Eye (tissue), 1 donor: ENCODE measurements around the gene ADCY2.
A peak's percentile ranks its signal among the peaks of the same experiment; 100 is the strongest.

Experiments
- DNase-seq: peaks from one replicate; pipeline ENCODE4 v3.0.0-alpha.2; 2015

Gene ADCY2

GRCh38 chr5:7517006-7517405, 121.1 kb downstream of the ADCY2 start:
- no peak for DNase-seq

- DNase-seq: no peak
Measured at GRCh38 chr5:7518947-7519560, 123.1 kb downstream of the ADCY2 start.

- DNase-seq: no peak
Measured at GRCh38 chr5:7519564-7519963, 123.6 kb downstream of the ADCY2 start.

- DNase-seq: no peak
Measured at GRCh38 chr5:7529880-7530279, 133.9 kb downstream of the ADCY2 start.

- DNase-seq: no peak
Measured at GRCh38 chr5:7533941-7534340, 138.0 kb downstream of the ADCY2 start.

GRCh38 chr5:7534505-7534904, 138.6 kb downstream of the ADCY2 start:
- DNase-seq: no peak

- no peak for DNase-seq
Measured at GRCh38 chr5:7537573-7537972, 141.6 kb downstream of the ADCY2 start.

- no peak for DNase-seq
Measured at GRCh38 chr5:7539571-7539970, 143.6 kb downstream of the ADCY2 start.

GRCh38 chr5:7540736-7541485, 145.0 kb downstream of the ADCY2 start:
- no peak for DNase-seq

- no peak for DNase-seq
Measured at GRCh38 chr5:7541898-7542297, 146.0 kb downstream of the ADCY2 start.

- no peak for DNase-seq
Measured at GRCh38 chr5:7546555-7546954, 150.6 kb downstream of the ADCY2 start.

- DNase-seq: peak; percentile 16
Measured at GRCh38 chr5:7548596-7548995, 152.7 kb downstream of the ADCY2 start.

- DNase-seq: no peak
Measured at GRCh38 chr5:7565559-7565958, 169.6 kb downstream of the ADCY2 start.

GRCh38 chr5:7576023-7576715, 180.2 kb downstream of the ADCY2 start:
- DNase-seq: peak; percentile 31

- DNase-seq: no peak
Measured at GRCh38 chr5:7577381-7577780, 181.4 kb downstream of the ADCY2 start.

GRCh38 chr5:7578071-7578470, 182.1 kb downstream of the ADCY2 start:
- no peak for DNase-seq

GRCh38 chr5:7584749-7585148, 188.8 kb downstream of the ADCY2 start:
- no peak for DNase-seq

GRCh38 chr5:7585807-7586206, 189.9 kb downstream of the ADCY2 start:
- DNase-seq: no peak

GRCh38 chr5:7586480-7586879, 190.5 kb downstream of the ADCY2 start:
- no peak for DNase-seq

GRCh38 chr5:7589800-7590199, 193.9 kb downstream of the ADCY2 start:
- no peak for DNase-seq

GRCh38 chr5:7592910-7593309, 197.0 kb downstream of the ADCY2 start:
- DNase-seq: peak; percentile 22

- no peak for DNase-seq
Measured at GRCh38 chr5:7597059-7597642, 201.2 kb downstream of the ADCY2 start.

- DNase-seq: no peak
Measured at GRCh38 chr5:7606840-7607465, 211.0 kb downstream of the ADCY2 start.
